Activated CD8-positive, alpha-beta memory T cell treated with anti-CD3 and anti-CD28 coated beads, Interleukin-2, amount 10 ng/mL, durations not matched to agents 7 days and 5 days (primary cell): Measurements from ENCODE around the gene CEP72. TPM values are rescaled to one million over a fixed set of nuclear protein-coding genes. Genes with fewer than 3 reads are reported as not detected.
"Not testable (repeated sequence)": the region's sequence is repeated elsewhere in the genome, so short reads cannot be mapped to it uniquely, and the experiment has no call there.

Source experiments
- ATAC-seq: fragments of 150-1000 bp; cut with Tn5 transposase; one replicate; pipeline ENCODE4 v1.10.0; 2021; ENCODE audit warnings: moderate library complexity
- CTCF ChIA-PET: fragments of 350-600 bp; sonication (Branson Sonifier 250); formaldehyde crosslinking; loops from one replicate; lab custom pipeline; 2021; ENCODE audit warnings: antibody characterized with exemption; lab: Charles Lee
- DNase-seq: peaks from one replicate; pipeline ENCODE4 v3.0.0-alpha.2; 2020
- H3K27ac Mint-ChIP-seq: one replicate; pipeline ENCODE4 v1.8.0; 2021; ENCODE audit warnings: mild to moderate bottlenecking, mixed read lengths
- H3K27me3 Mint-ChIP-seq: one replicate; pipeline ENCODE4 v1.8.0; 2021; ENCODE audit warnings: mixed read lengths
- H3K36me3 Mint-ChIP-seq: one replicate; pipeline ENCODE4 v1.8.0; 2021; ENCODE audit warnings: mild to moderate bottlenecking, mixed read lengths
- H3K4me1 Mint-ChIP-seq: one replicate; pipeline ENCODE4 v1.8.0; 2021; ENCODE audit warnings: mixed read lengths
- H3K4me3 Mint-ChIP-seq: one replicate; pipeline ENCODE4 v1.8.0; 2021; ENCODE audit warnings: mild to moderate bottlenecking, moderate library complexity, mixed read lengths
- H3K9me3 Mint-ChIP-seq: one replicate; pipeline ENCODE4 v1.8.0; 2022; ENCODE audit warnings: low read depth, mixed read lengths
- total RNA-seq, 2 experiments: library from RNA; stranded (reverse); gene quantifications; one replicate each; pipeline ENCODE4 v1.2.3, GENCODE V29; 2021

Gene CEP72
- total RNA-seq, 2 experiments from 2014 or later, result 32.2 to 40.5 TPM

DNA sequence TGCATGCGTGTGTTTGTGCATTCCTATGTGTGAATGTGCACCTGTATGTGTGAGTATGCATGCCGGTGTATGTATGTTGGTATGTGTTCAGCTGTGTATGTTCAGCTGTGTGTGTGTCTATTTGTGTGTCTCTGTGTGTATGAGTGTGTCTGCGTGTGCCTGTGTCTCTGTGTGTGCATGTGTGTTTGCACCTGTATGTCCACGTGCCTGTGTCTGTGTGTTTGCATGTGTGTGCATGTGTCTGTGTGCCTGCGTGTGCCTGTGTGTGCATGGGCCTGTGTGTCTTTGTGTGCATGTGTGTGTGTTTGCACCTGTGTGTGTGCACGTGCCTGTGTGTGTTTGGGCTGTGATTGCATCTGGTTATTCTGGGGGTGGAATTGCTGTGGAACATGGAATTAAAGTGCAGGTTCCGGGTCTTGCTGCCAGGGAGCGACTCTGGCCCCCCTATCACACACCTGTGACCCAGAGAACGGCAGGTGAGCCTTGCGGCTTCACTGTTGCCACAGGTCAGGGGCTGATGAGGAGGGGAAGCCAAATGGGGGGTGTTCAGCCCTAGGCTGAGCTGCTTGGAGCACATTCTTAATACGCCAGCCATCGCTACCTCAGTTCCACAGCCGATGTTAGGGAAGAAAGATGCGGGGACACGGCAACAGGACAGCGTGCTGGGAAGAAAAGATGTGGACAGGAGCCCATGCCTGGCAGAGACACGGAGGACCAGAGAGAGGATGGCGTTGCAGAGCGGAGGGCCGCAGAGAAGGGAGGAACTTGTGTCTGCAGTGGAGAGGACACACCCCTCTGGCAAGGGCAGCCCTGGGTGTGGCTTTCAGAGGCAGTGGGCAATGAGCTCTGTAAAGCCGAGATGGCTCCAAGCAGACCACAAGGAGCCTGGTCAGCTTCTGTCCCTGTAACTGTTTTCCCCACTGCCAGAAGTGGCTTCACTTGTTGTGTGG is 84.9 kb downstream of the CEP72 start:
- H3K9me3 Mint-ChIP-seq, CTCF ChIA-PET, ATAC-seq, DNase-seq, H3K27ac Mint-ChIP-seq, H3K4me3 Mint-ChIP-seq, H3K36me3 Mint-ChIP-seq, H3K4me1 Mint-ChIP-seq: not testable (repeated sequence)
- H3K27me3 Mint-ChIP-seq, result peaks cover 22% of the 10 kb centered on the region

Other genes with a start within 250 kb of the CEP72 start
- 10 to 100 TPM; 68.2 to 71.2 TPM for gene EXOC3, start 169.2 kb upstream of the CEP72 start, total RNA-seq
- 1 to 10 TPM; 1.3 to 1.7 TPM for gene SLC9A3, start 87.9 kb upstream of the CEP72 start, total RNA-seq
- gene TPPP, start 81.0 kb downstream of the CEP72 start, total RNA-seq, result under 1 TPM; 0.16 to 0.20 TPM
- gene ZDHHC11B, start 172.4 kb downstream of the CEP72 start, total RNA-seq, result under 1 TPM in 1 of 2 experiments, not detected in 1; 0.21 TPM
- 10 to 100 TPM in 1 of 2 experiments, 1 to 10 TPM in 1; 9.9 to 10.6 TPM for gene ZDHHC11, start 238.6 kb downstream of the CEP72 start, total RNA-seq